Measurements from ENCODE around the gene TANGO2. TPM values are rescaled to one million over a fixed set of nuclear protein-coding genes. Genes with fewer than 3 reads are reported as not detected.

The TANGO2 gene
- total and polyA plus RNA-seq, 2 donors (not counting 1 experiment from before 2014, with no cell fraction given) = 75.5 to 75.6 TPM

DNA sequence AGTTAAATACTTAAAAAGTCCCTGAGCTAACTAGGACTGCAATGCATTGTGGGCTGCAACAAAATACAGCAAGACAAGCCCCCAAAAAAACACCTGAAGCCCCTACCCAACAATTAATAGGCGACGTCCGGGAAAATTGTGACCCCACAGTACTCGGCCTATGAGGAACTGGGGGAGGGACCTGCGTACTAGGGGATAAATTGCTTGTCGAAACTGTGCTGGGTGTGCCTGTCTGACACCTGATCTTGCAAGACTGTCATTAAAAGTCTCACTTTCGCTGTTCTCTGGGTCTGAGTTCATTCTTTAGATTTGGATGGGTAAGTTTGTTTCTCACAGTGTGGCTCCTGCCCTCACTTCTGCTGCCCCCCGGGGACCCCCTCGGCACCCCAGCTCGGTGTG is 15.2 kb downstream of the TANGO2 start:
- peaks cover 69% of the 10 kb centered on the region for H3K4me1 Mint-ChIP-seq
- no peak overlapping the region for H3K4me3 ChIP-seq (ENCODE audit: control extremely low read depth in 1 of 5, extremely low read depth in 1 of 5, insufficient read depth in 1 of 5, low read depth in 2 of 5, low read length in 4 of 5)
- peak overlapping the region; percentile 96 for H3K27ac Mint-ChIP-seq
- DNase-seq (no peak), ATAC-seq (ENCODE audit: low read depth) (no peak)
- 75% methylated on average over 6 of the region's 10 CpGs for WGBS (ENCODE audit: insufficient coverage)
- H3K4me1 ChIP-seq (ENCODE audit: control insufficient read depth in 2 of 2, insufficient read depth in 2 of 2, low read length in 2 of 2) = peaks cover 26 to 58% of the 10 kb centered on the region in 2 donors
- peak overlapping the region; percentile 55 for H3K4me3 Mint-ChIP-seq
- H3K9me3 ChIP-seq (ENCODE audit: control extremely low read depth in 1 of 3, control insufficient read depth in 2 of 3, insufficient read depth in 1 of 3, low read length in 2 of 3) = peaks cover 0 to 43% (median 10%) of the 10 kb centered on the region in 3 donors
- H2AFZ ChIP-seq (ENCODE audit: insufficient read depth, low read depth, low read length, poor library complexity, severe bottlenecking) = no peak overlapping the region
- peaks cover 52% of the 10 kb centered on the region for H4K20me1 ChIP-seq (ENCODE audit: control insufficient read depth, insufficient read depth, low read length, poor library complexity, severe bottlenecking)
- peaks cover 3% of the 10 kb centered on the region for H3K9me3 Mint-ChIP-seq (ENCODE audit: insufficient read depth)
- H3K27me3 ChIP-seq (replicated peaks in 1 of 4; ENCODE audit: control extremely low read depth in 1 of 4, control insufficient read depth in 3 of 4, insufficient read depth in 4 of 4, low read length in 3 of 4) = no peaks in the 10 kb centered on the region
- no peaks in the 10 kb centered on the region for H3K27me3 Mint-ChIP-seq
- intact Hi-C loops (cut with micrococcal nuclease) = loop anchor here (5.0 kb wide), 1 partner anchor 49 kb away; no protein-coding TSS in a partner anchor
- H3K36me3 ChIP-seq (replicated peaks in 1 of 2; ENCODE audit: control extremely low read depth in 1 of 2, control insufficient read depth in 1 of 2, extremely low read depth in 1 of 2, insufficient read depth in 2 of 2, low read length in 1 of 2) = peaks cover 0 to 30% of the 10 kb centered on the region in 2 experiments
- TF ChIP-seq, protein P1, sequence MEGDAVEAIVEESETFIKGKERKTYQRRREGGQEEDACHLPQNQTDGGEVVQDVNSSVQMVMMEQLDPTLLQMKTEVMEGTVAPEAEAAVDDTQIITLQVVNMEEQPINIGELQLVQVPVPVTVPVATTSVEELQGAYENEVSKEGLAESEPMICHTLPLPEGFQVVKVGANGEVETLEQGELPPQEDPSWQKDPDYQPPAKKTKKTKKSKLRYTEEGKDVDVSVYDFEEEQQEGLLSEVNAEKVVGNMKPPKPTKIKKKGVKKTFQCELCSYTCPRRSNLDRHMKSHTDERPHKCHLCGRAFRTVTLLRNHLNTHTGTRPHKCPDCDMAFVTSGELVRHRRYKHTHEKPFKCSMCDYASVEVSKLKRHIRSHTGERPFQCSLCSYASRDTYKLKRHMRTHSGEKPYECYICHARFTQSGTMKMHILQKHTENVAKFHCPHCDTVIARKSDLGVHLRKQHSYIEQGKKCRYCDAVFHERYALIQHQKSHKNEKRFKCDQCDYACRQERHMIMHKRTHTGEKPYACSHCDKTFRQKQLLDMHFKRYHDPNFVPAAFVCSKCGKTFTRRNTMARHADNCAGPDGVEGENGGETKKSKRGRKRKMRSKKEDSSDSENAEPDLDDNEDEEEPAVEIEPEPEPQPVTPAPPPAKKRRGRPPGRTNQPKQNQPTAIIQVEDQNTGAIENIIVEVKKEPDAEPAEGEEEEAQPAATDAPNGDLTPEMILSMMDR (IDR thresholded peaks at IDR 0.05) = no peak
- no peak overlapping the region for H3K9ac ChIP-seq (ENCODE audit: low read length)
- peaks cover 63% of the 10 kb centered on the region for H3K79me2 ChIP-seq (ENCODE audit: control insufficient read depth, insufficient read depth, low read length)
- POLR2A ChIA-PET = no interaction called here
- H3K27ac ChIP-seq (ENCODE audit: low read length in 2 of 2) = peak overlapping the region in 1 of 2 donors; percentile 24
- H3K4me2 ChIP-seq (replicated peaks; ENCODE audit: low read depth, low read length, poor library complexity, severe bottlenecking) = no peak overlapping the region
- CTCF ChIA-PET = interaction anchor here (1.4 kb wide), 1 partner anchor 10 kb away, joined by 3 read pairs; no protein-coding TSS in a partner anchor

DNA sequence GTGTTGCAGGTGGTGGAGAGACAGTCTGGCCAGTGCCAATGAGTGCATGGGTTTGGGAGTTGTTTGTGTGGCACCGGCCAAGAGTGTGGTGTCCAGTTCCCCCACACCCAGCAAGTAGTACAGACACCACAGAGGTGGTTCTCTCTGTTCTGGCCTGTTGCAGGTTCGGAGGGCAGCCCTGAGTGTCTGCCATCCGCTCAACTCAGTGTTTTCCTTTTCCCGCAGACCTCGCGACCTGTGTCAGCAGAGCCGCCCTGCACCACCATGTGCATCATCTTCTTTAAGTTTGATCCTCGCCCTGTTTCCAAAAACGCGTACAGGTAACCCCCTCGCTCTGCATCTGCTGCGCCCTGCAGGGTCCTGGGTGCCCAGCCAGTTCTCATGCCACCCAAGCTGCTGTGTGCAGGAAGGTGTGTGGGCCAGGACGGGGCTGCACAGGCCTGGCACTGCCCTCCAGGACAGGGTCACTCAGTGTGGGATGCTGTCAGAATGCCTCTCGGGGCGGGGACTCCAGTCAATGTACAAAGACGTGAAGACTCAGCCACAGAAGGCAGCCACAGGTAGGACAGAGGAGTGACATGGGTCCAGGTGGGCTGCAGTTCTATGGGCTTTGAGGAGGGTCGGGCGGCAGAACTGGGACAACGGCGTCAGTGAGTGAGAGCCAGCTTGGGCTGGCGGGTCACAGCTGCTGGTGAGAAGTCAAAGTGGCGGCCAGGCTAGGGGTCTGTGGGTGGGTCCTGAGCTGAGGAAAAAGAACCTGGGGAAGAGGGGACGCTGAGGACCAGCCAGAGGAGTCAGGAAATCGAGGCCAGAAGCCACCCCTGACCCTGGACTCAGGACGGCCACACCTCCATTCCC is 15.9 kb downstream of the TANGO2 start:
- POLR2A ChIA-PET = no interaction called here
- peaks cover 21 to 52% of the 10 kb centered on the region in 2 donors for H3K4me1 ChIP-seq (ENCODE audit: control insufficient read depth in 2 of 2, insufficient read depth in 2 of 2, low read length in 2 of 2)
- peak overlapping the region; percentile 96 for H3K27ac Mint-ChIP-seq
- no peak overlapping the region for H3K4me2 ChIP-seq (replicated peaks; ENCODE audit: low read depth, low read length, poor library complexity, severe bottlenecking)
- no peak overlapping the region for H3K9ac ChIP-seq (ENCODE audit: low read length)
- intact Hi-C loops (cut with micrococcal nuclease) = loop anchor here (5.0 kb wide), 1 partner anchor 49 kb away; no protein-coding TSS in a partner anchor
- no peak overlapping the region for H2AFZ ChIP-seq (ENCODE audit: insufficient read depth, low read depth, low read length, poor library complexity, severe bottlenecking)
- TF ChIP-seq, protein P1 (IDR thresholded peaks at IDR 0.05) = no peak
- no peak for TF ChIP-seq EZH2 (IDR thresholded peaks at IDR 0.05; ENCODE audit: borderline replicate concordance, insufficient read depth, low read depth, low read length, poor library complexity, severe bottlenecking)
- peaks cover 56% of the 10 kb centered on the region for H3K79me2 ChIP-seq (ENCODE audit: control insufficient read depth, insufficient read depth, low read length)
- 92% methylated on average over 23 of the region's 25 CpGs for WGBS (ENCODE audit: insufficient coverage)
- DNase-seq (no peak), ATAC-seq (ENCODE audit: low read depth) (no peak)
- H3K4me3 ChIP-seq (ENCODE audit: control extremely low read depth in 1 of 5, extremely low read depth in 1 of 5, insufficient read depth in 1 of 5, low read depth in 2 of 5, low read length in 4 of 5) = no peak overlapping the region
- H3K4me3 Mint-ChIP-seq = peak overlapping the region; percentile 55
- peaks cover 0 to 43% (median 10%) of the 10 kb centered on the region in 3 donors for H3K9me3 ChIP-seq (ENCODE audit: control extremely low read depth in 1 of 3, control insufficient read depth in 2 of 3, insufficient read depth in 1 of 3, low read length in 2 of 3)
- peaks cover 0 to 25% of the 10 kb centered on the region in 2 experiments for H3K36me3 ChIP-seq (replicated peaks in 1 of 2; ENCODE audit: control extremely low read depth in 1 of 2, control insufficient read depth in 1 of 2, extremely low read depth in 1 of 2, insufficient read depth in 2 of 2, low read length in 1 of 2)
- peak overlapping the region in 1 of 2 donors; percentile 24 for H3K27ac ChIP-seq (ENCODE audit: low read length in 2 of 2)
- H3K4me1 Mint-ChIP-seq = peaks cover 63% of the 10 kb centered on the region
- CTCF ChIA-PET = interaction anchor here (2.7 kb wide), 1 partner anchor 23 kb away, joined by 11 read pairs; no protein-coding TSS in a partner anchor
- H3K27me3 ChIP-seq (replicated peaks in 1 of 4; ENCODE audit: control extremely low read depth in 1 of 4, control insufficient read depth in 3 of 4, insufficient read depth in 4 of 4, low read length in 3 of 4) = no peaks in the 10 kb centered on the region
- peaks cover 3% of the 10 kb centered on the region for H3K9me3 Mint-ChIP-seq (ENCODE audit: insufficient read depth)
- H3K27me3 Mint-ChIP-seq = no peaks in the 10 kb centered on the region
- peaks cover 45% of the 10 kb centered on the region for H4K20me1 ChIP-seq (ENCODE audit: control insufficient read depth, insufficient read depth, low read length, poor library complexity, severe bottlenecking)

Measured in B cell (primary cell).